Erythroblast (primary cell): ENCODE data around the gene JMJD7.

ENCODE experiments used
- GATA1 ChIP-seq: IDR thresholded peaks from 2 replicates; pipeline ENCODE4 v1.6.1; 2011; ENCODE audit warnings: low read depth, mild to moderate bottlenecking, control low read depth, low read length, moderate library complexity
- POLR2A ChIP-seq: IDR thresholded peaks from 2 replicates; pipeline ENCODE4 v1.6.1; 2011; ENCODE audit warnings: mild to moderate bottlenecking, low read length

GRCh38 chr15:41878355-41878699, 50.4 kb downstream of the JMJD7 start:
- TF ChIP-seq GATA1: no peak
- TF ChIP-seq POLR2A: no peak
